Heart left ventricle (tissue), 16 donors: ENCODE measurements around the gene RCN2. TPM values are rescaled to one million over a fixed set of nuclear protein-coding genes. Genes with fewer than 3 reads are reported as not detected.
A peak's percentile ranks its signal among the peaks of the same experiment; 100 is the strongest.

Experiments used
- ATAC-seq, 4 donors: fragments of 200-7000 bp; cut with Tn5 transposase; one replicate each; pipeline ENCODE4 v1.9.1; 2020 to 2022; ENCODE audit warnings: moderate library complexity in 4 of 4, mild to moderate bottlenecking in 3 of 4, moderate number of reproducible peaks in 1 of 4
- DNase-seq, 5 donors: peaks; one replicate each; pipeline ENCODE4 v3.0.0-alpha.2; 2020
- H3K27ac ChIP-seq, 12 donors: fragments of 200-600 bp; sonication (generic) in 4 of 12; one replicate each; pipeline versions ENCODE4 v1.5.0 to v1.8.0; 2016 to 2022; ENCODE audit warnings: mild to moderate bottlenecking in 2 of 12
- H3K27me3 ChIP-seq, 9 donors: fragments of 200-600 bp; sonication (generic) in 2 of 9; one replicate each; pipeline versions ENCODE4 v1.5.1 to v1.8.0; 2016 to 2022; ENCODE audit warnings: mild to moderate bottlenecking in 3 of 9
- H3K36me3 ChIP-seq, 9 donors: fragments of 200-600 bp; sonication (generic) in 2 of 9; one replicate each; pipeline versions ENCODE4 v1.5.0 to v1.8.0; 2018 to 2022; ENCODE audit warnings: mild to moderate bottlenecking in 2 of 9
- H3K4me1 ChIP-seq, 12 donors: fragments of 200-600 bp; sonication (generic) in 4 of 12; one replicate each; pipeline versions ENCODE4 v1.5.0 to v1.8.0; 2016 to 2022; ENCODE audit warnings: mild to moderate bottlenecking in 3 of 12
- H3K4me3 ChIP-seq, 12 donors: fragments of 200-600 bp; sonication (generic) in 4 of 12; one replicate each; pipeline versions ENCODE4 v1.5.0 to v1.8.0; 2017 to 2022; ENCODE audit warnings: mild to moderate bottlenecking in 9 of 12, moderate library complexity in 4 of 12
- H3K9me3 ChIP-seq, 12 donors: fragments of 200-600 bp; sonication (generic) in 4 of 12; one replicate each; pipeline versions ENCODE4 v1.5.0 to v1.8.0; 2016 to 2022; ENCODE audit warnings: mild to moderate bottlenecking in 1 of 12
- CTCF ChIP-seq, 12 donors: fragments of 200-600 bp; sonication (generic) in 4 of 12; IDR thresholded peaks; one replicate each; pipeline versions ENCODE4 v1.5.0 to v1.8.0; 2018 to 2022; ENCODE audit warnings: antibody characterized with exemption in 12 of 12, mild to moderate bottlenecking in 5 of 12
- POLR2A ChIP-seq, 2 donors: fragments of 450-650 bp; IDR thresholded peaks; one replicate each; pipeline ENCODE4 v1.6.1; 2017; ENCODE audit warnings: antibody characterized with exemption in 2 of 2, mild to moderate bottlenecking in 2 of 2, moderate library complexity in 2 of 2
- WGBS, 4 donors: extraction: QIAGEN DNeasy Blood & Tissue Kit in 2 of 4; methylation state at CpG; one replicate each; pipeline versions ENCODE4 v1.1.5 to v1.1.7; 2013 to 2018; 5-methylcytosine and 5-hydroxymethylcytosine counted together
- intact Hi-C, 10 donors: fragments of 100-400 bp; cut with DNase I; formaldehyde crosslinking; loops; one replicate each; pipeline versions ENCODE4 v1.11.1 to v1.14.2; 2022
- polyA plus RNA-seq, 2 donors: library from polyadenylated mRNA; stranded (reverse); fragments of 200-250 nt; gene quantifications; one replicate each; pipeline ENCODE4 v1.2.3, GENCODE V29; 2013
- total RNA-seq, 9 donors: library from RNA; depleted of rRNA in 2 of 9; stranded (reverse); fragments of >200 nt in 2 of 9; fragmentation: NEBNext Ultra II Directional in 3 of 9; extraction: Animal tissue kit (Norgen Biotek cat#: 25700) in 3 of 9; gene quantifications; one replicate each; pipeline versions ENCODE4 v1.1.0 to v1.2.4, GENCODE V29; 2016 to 2023
- donor health status: ischemic (EF 13 %, LVEDD 7.1; RV severe dilation, severe dysfunction).
- donor health status: healthy with polysubstance abuse.
- donor health status: DM: no; HTN: yes; CAD: no.
- donor health status: DM: no; HTN: no; CAD: no.
- donor health status: ischemic (EF 25% LVEDD 6.9; RV normal size, moderate dysfunction).
- donor health status: ischemic (EF 25% LVEDD 5.7; RV mildly dilated, moderate dysfunction).
- donor health status: healthy.
- donor health status: DM: yes; HTN: yes; CAD: no.
- donor health status: ischemic (EF 35%, LVEDD 5.7; RV mildly dilated, moderate dysfunction).
- donor health status: nonischemic (EF 11% LVEDD 7.7; RV severe dilation, severe dysfunction).
- donor health status: DM: yes; HTN: yes; CAD: no.
- donor health status: PGD.
- donor health status: ischemic (EF 29% LVEDD 5.4; RV normal size, mild dysfunction).
- donor health status: nonischemic (EF 23%, LVEDD 6.1; RV moderate dilation, normal function).

The RCN2 gene
- total and polyA plus RNA-seq, 11 donors: 17.3 to 38.6 (median 28.7) TPM

GRCh38 chr15:76973906-76974305, 42.4 kb downstream of the RCN2 start:
- H3K9me3 ChIP-seq: peaks cover 0 to 6% (median 0%) of the 10 kb centered on the region in 12 donors
- H3K36me3 ChIP-seq: no peaks in the 10 kb centered on the region
- peak overlapping the region in 1 of 12 donors; percentile 19 for H3K4me3 ChIP-seq
- intact Hi-C loops: loop anchor here in 2 of 10 donors (5.0 kb wide), 1 partner anchor 48 kb away; no protein-coding TSS in a partner anchor
- H3K27ac ChIP-seq: peak overlapping the region in 2 of 12 donors; percentile 55 to 80
- H3K4me1 ChIP-seq: peaks cover 0 to 22% (median 14%) of the 10 kb centered on the region in 12 donors
- WGBS, 4 donors: 93 to 97% (median 94%) methylated on average over 2 of the region's 2 CpGs
- no peaks in the 10 kb centered on the region for H3K27me3 ChIP-seq
- ATAC-seq (peak in 2 of 4 donors; percentile 8 to 14), DNase-seq (no peak)
- TF ChIP-seq POLR2A (IDR thresholded peaks at IDR 0.05) (no peak), CTCF (IDR thresholded peaks at IDR 0.05) (no peak)

- H3K4me1 ChIP-seq: peaks cover 0 to 22% (median 14%) of the 10 kb centered on the region in 12 donors
- H3K4me3 ChIP-seq: no peak overlapping the region
- ATAC-seq (no peak), DNase-seq (no peak)
- no peaks in the 10 kb centered on the region for H3K36me3 ChIP-seq
- H3K27ac ChIP-seq: no peak overlapping the region
- 65 to 72% (median 67%) methylated on average over 4 of the region's 4 CpGs for WGBS, 4 donors
- TF ChIP-seq POLR2A (IDR thresholded peaks at IDR 0.05) (no peak), CTCF (IDR thresholded peaks at IDR 0.05) (no peak)
- H3K9me3 ChIP-seq: peaks cover 0 to 6% (median 0%) of the 10 kb centered on the region in 12 donors
- intact Hi-C loops: loop anchor here in 2 of 10 donors (5.0 kb wide), 1 partner anchor 48 kb away; no protein-coding TSS in a partner anchor
- H3K27me3 ChIP-seq: no peaks in the 10 kb centered on the region
These were observed 43.0 kb downstream of the RCN2 start for GRCh38 chr15:76974456-76975036.

- ATAC-seq (no peak), DNase-seq (no peak)
- Histone ChIP-seq H3K9me3 (peaks cover 0 to 6% (median 0%) of the 10 kb centered on the region in 12 donors), H3K4me1 (peaks cover 0 to 22% (median 14%) of the 10 kb centered on the region in 12 donors), H3K27ac (no peak overlapping the region), H3K27me3 (no peaks in the 10 kb centered on the region), H3K36me3 (no peaks in the 10 kb centered on the region), H3K4me3 (no peak overlapping the region)
- TF ChIP-seq POLR2A (IDR thresholded peaks at IDR 0.05) (no peak), CTCF (IDR thresholded peaks at IDR 0.05) (no peak)
- 96 to 100% (median 98%) methylated on average over 1 of the region's 1 CpG for WGBS, 4 donors
- intact Hi-C loops: no loop called here
These were observed 44.6 kb downstream of the RCN2 start for GRCh38 chr15:76976141-76976540.

- intact Hi-C loops: no loop called here
- Histone ChIP-seq H3K9me3 (peaks cover 0 to 6% (median 0%) of the 10 kb centered on the region in 12 donors), H3K4me3 (no peak overlapping the region), H3K4me1 (peaks cover 0 to 22% (median 14%) of the 10 kb centered on the region in 12 donors), H3K27me3 (no peaks in the 10 kb centered on the region), H3K36me3 (no peaks in the 10 kb centered on the region), H3K27ac (no peak overlapping the region)
- ATAC-seq (no peak), DNase-seq (no peak)
- 85 to 93% (median 90%) methylated on average over 5 of the region's 5 CpGs for WGBS, 4 donors
- TF ChIP-seq CTCF (IDR thresholded peaks at IDR 0.05) (no peak), POLR2A (IDR thresholded peaks at IDR 0.05) (no peak)
These were observed 45.2 kb downstream of the RCN2 start for GRCh38 chr15:76976572-76977270.
